Measurements from ENCODE around the gene CCDC92B. TPM values are rescaled to one million over a fixed set of nuclear protein-coding genes. Genes with fewer than 3 reads are reported as not detected.
A peak's percentile ranks its signal among the peaks of the same experiment; 100 is the strongest.

Gene CCDC92B
- total and polyA plus RNA-seq, 9 donors: 0.07 to 1.1 (median 0.18) TPM

- DNase-seq: peak in 2 of 5 donors; percentile 63 to 66
- Histone ChIP-seq H3K9me3 (no peaks in the 10 kb centered on the region), H3K27me3 (no peaks in the 10 kb centered on the region), H3K36me3 (no peaks in the 10 kb centered on the region), H3K27ac (peak overlapping the region in 1 of 2 donors; percentile 33), H3K4me3 (no peak overlapping the region), H3K4me1 (ENCODE audit: insufficient read depth) (peaks cover 23% of the 10 kb centered on the region)
- intact Hi-C loops (cut with DNase I): loop anchor here in 1 of 4 donors (10.0 kb wide), 1 partner anchor 113 kb away; the partner anchor contains the start of gene PAFAH1B1
- WGBS, 3 donors: 60 to 61% (median 61%) methylated on average over 7 to 13 of the region's 13 CpGs
- TF ChIP-seq EP300 (IDR thresholded peaks at IDR 0.05): no peak
- TF ChIP-seq, protein P1, sequence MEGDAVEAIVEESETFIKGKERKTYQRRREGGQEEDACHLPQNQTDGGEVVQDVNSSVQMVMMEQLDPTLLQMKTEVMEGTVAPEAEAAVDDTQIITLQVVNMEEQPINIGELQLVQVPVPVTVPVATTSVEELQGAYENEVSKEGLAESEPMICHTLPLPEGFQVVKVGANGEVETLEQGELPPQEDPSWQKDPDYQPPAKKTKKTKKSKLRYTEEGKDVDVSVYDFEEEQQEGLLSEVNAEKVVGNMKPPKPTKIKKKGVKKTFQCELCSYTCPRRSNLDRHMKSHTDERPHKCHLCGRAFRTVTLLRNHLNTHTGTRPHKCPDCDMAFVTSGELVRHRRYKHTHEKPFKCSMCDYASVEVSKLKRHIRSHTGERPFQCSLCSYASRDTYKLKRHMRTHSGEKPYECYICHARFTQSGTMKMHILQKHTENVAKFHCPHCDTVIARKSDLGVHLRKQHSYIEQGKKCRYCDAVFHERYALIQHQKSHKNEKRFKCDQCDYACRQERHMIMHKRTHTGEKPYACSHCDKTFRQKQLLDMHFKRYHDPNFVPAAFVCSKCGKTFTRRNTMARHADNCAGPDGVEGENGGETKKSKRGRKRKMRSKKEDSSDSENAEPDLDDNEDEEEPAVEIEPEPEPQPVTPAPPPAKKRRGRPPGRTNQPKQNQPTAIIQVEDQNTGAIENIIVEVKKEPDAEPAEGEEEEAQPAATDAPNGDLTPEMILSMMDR (IDR thresholded peaks at IDR 0.05): peak in 1 of 3 donors; percentile 24
- TF ChIP-seq POLR2A (IDR thresholded peaks at IDR 0.05): no peak
Measured at GRCh38 chr17:2707721-2708584, 41.5 kb downstream of the CCDC92B start.

GRCh38 chr17:2706911-2707510 is 42.4 kb downstream of the CCDC92B start:
- WGBS, 3 donors: 56 to 72% (median 60%) methylated on average over 21 of the region's 21 CpGs
- Histone ChIP-seq H3K36me3 (no peaks in the 10 kb centered on the region), H3K4me1 (ENCODE audit: insufficient read depth) (peaks cover 17% of the 10 kb centered on the region), H3K9me3 (no peaks in the 10 kb centered on the region), H3K4me3 (no peak overlapping the region), H3K27me3 (no peaks in the 10 kb centered on the region), H3K27ac (peak overlapping the region in 1 of 2 donors; percentile 33)
- TF ChIP-seq, protein P1 (IDR thresholded peaks at IDR 0.05): no peak
- no peak for TF ChIP-seq EP300 (IDR thresholded peaks at IDR 0.05)
- TF ChIP-seq POLR2A (IDR thresholded peaks at IDR 0.05): no peak
- peak in 2 of 5 donors; percentile 38 to 39 for DNase-seq
- intact Hi-C loops (cut with DNase I): loop anchor here in 1 of 4 donors (10.0 kb wide), 1 partner anchor 112 kb away; the partner anchor contains the start of gene PAFAH1B1

GRCh38 chr17:2705888-2706795 is 43.3 kb downstream of the CCDC92B start:
- Histone ChIP-seq H3K36me3 (no peaks in the 10 kb centered on the region), H3K27ac (no peak overlapping the region), H3K27me3 (no peaks in the 10 kb centered on the region), H3K9me3 (no peaks in the 10 kb centered on the region), H3K4me1 (ENCODE audit: insufficient read depth) (peaks cover 17% of the 10 kb centered on the region), H3K4me3 (no peak overlapping the region)
- peak in 1 of 5 donors; percentile 19 for DNase-seq
- TF ChIP-seq EP300 (IDR thresholded peaks at IDR 0.05) (no peak), POLR2A (IDR thresholded peaks at IDR 0.05) (no peak)
- TF ChIP-seq, protein P1 (IDR thresholded peaks at IDR 0.05): no peak
- intact Hi-C loops (cut with DNase I): loop anchor here in 1 of 4 donors (10.0 kb wide), 1 partner anchor 111 kb away; the partner anchor contains the start of gene PAFAH1B1
- 85 to 89% (median 89%) methylated on average over 25 of the region's 25 CpGs for WGBS, 3 donors

DNA sequence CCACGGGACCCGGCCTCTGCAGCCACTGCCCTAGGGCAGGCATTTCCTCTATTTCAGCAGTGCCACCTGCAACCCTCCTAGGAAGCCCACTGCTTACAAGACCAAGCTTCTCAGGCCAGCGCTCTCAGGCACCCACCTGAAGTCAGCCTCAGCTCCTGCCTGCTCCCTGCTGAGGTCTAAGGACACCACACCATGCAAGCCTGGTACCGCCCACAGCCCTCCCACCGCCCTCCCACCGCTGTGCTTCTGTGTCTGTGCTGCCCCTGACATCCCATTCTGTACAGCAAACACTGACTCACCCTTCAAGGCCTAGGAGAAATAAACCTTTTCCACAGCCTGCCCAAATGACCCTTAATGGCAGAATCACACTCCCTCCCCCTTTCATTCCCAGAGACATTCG is 44.2 kb downstream of the CCDC92B start:
- WGBS, 3 donors: 79 to 86% (median 82%) methylated on average over 7 of the region's 7 CpGs
- Histone ChIP-seq H3K4me1 (ENCODE audit: insufficient read depth) (peaks cover 15% of the 10 kb centered on the region), H3K27me3 (no peaks in the 10 kb centered on the region), H3K4me3 (no peak overlapping the region), H3K36me3 (no peaks in the 10 kb centered on the region), H3K27ac (no peak overlapping the region), H3K9me3 (no peaks in the 10 kb centered on the region)
- peak in 1 of 5 donors; percentile 8 for DNase-seq
- no peak for TF ChIP-seq EP300 (IDR thresholded peaks at IDR 0.05)
- no peak for TF ChIP-seq POLR2A (IDR thresholded peaks at IDR 0.05)
- TF ChIP-seq, protein P1 (IDR thresholded peaks at IDR 0.05): no peak
- intact Hi-C loops (cut with DNase I): loop anchor here in 1 of 4 donors (10.0 kb wide), 1 partner anchor 110 kb away; the partner anchor contains the start of gene PAFAH1B1

Measured in ovary (tissue), 9 donors.